Stimulated activated naive CD8-positive, alpha-beta T cell treated with anti-CD3 and anti-CD28 coated beads, Interleukin-15, Interleukin-2, amounts not matched to agents 100 ng/mL and 50 ng/mL, for 24 hours (primary cell): ENCODE data around the gene MYL5.
"Not testable (repeated sequence)": the region's sequence is repeated elsewhere in the genome, so short reads cannot be mapped to it uniquely, and the experiment has no call there.

Source experiments
- H3K27ac Mint-ChIP-seq: one replicate; pipeline ENCODE4 v1.8.0; 2021; ENCODE audit warnings: mild to moderate bottlenecking, mixed read lengths
- H3K27me3 Mint-ChIP-seq: one replicate; pipeline ENCODE4 v1.8.0; 2021; ENCODE audit warnings: mixed read lengths
- H3K36me3 Mint-ChIP-seq: one replicate; pipeline ENCODE4 v1.8.0; 2021; ENCODE audit warnings: low read depth, mixed read lengths
- H3K4me1 Mint-ChIP-seq: one replicate; pipeline ENCODE4 v1.8.0; 2021; ENCODE audit warnings: low read depth, mixed read lengths
- H3K4me3 Mint-ChIP-seq: one replicate; pipeline ENCODE4 v1.8.0; 2021; ENCODE audit warnings: mild to moderate bottlenecking, mixed read lengths
- H3K9me3 Mint-ChIP-seq: one replicate; pipeline ENCODE4 v1.8.0; 2021; ENCODE audit warnings: mixed read lengths

MYL5 gene

DNA sequence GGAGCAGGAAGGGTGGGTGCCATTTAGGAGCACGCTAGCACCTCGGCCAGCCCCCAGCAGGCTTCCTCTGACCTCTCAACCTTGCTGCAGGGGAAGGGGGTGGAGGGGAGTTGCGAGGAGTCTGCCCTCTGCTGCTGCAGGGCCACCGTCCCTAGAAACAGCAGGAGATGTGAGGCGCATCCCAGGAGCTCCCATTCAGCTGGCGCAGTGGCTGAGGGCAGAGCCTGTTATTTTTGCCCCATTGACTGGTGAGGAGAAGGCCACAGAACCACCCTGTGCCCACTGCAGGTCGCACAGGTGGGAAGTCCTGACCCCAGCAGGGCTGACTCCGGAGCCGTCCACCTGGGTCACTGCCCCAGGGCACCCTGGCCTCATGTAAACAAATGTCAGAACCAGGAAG, 40.9 kb upstream of the MYL5 start:
- H3K27ac Mint-ChIP-seq = no peak overlapping the region
- H3K4me3 Mint-ChIP-seq = no peak overlapping the region
- H3K9me3 Mint-ChIP-seq = peaks cover 17% of the 10 kb centered on the region
- no peaks in the 10 kb centered on the region for H3K27me3 Mint-ChIP-seq
- no peaks in the 10 kb centered on the region for H3K4me1 Mint-ChIP-seq
- H3K36me3 Mint-ChIP-seq = no peaks in the 10 kb centered on the region

DNA sequence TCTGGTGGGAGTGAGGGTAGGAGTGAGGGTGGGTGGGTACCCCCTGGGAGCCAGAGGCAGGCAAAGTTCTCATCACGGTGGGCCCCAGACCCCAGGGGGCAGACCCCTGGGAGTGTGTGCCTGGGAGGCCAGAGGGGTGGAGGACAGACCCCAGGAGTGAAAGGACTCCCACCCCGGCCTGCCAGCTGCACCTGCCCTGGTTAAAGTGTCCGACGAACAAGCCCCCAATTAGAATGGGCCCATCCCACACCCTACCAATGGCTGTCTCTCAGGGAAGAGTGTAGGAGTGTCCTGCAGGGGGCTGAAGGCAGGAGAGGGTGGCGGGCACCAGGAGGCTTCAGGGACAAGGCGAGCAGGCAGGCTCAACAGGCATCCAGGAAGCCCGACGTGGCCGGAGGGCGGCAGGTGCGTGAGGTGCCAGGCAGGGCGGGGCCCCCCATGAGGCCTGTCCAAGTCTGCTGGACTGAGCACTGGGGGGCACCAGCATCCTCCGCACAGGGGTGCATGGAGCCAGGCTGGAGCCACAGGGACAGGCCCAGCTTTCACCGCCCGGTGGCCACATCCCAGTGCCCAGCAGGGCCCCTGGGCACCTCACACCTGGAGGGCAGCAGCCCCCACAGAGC, 40.3 kb upstream of the MYL5 start:
- Mint-ChIP-seq H3K36me3 (no peaks in the 10 kb centered on the region), H3K4me3 (no peak overlapping the region), H3K9me3 (peaks cover 17% of the 10 kb centered on the region), H3K4me1 (no peaks in the 10 kb centered on the region), H3K27me3 (no peaks in the 10 kb centered on the region), H3K27ac (no peak overlapping the region)

DNA sequence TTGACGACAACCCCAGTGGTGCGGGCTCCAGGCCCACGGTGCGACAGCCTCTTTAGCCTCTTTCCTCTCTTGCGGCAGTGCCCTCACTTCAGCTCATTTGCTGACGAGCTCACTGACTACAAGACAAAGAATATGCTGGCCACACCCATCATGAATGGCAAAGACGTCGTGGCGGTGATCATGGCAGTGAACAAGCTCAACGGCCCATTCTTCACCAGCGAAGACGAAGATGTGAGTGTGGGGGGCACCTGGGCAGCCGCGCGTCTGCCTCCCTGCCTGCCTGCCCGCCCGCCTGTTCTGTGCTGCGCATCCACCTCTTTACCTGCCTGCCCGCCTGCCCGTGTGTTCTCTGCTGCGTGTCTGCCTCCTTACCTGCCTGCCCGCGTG, 39.8 kb upstream of the MYL5 start:
- Mint-ChIP-seq H3K36me3 (no peaks in the 10 kb centered on the region), H3K27ac (no peak overlapping the region), H3K9me3 (peaks cover 17% of the 10 kb centered on the region), H3K4me1 (no peaks in the 10 kb centered on the region), H3K27me3 (no peaks in the 10 kb centered on the region), H3K4me3 (no peak overlapping the region)

DNA sequence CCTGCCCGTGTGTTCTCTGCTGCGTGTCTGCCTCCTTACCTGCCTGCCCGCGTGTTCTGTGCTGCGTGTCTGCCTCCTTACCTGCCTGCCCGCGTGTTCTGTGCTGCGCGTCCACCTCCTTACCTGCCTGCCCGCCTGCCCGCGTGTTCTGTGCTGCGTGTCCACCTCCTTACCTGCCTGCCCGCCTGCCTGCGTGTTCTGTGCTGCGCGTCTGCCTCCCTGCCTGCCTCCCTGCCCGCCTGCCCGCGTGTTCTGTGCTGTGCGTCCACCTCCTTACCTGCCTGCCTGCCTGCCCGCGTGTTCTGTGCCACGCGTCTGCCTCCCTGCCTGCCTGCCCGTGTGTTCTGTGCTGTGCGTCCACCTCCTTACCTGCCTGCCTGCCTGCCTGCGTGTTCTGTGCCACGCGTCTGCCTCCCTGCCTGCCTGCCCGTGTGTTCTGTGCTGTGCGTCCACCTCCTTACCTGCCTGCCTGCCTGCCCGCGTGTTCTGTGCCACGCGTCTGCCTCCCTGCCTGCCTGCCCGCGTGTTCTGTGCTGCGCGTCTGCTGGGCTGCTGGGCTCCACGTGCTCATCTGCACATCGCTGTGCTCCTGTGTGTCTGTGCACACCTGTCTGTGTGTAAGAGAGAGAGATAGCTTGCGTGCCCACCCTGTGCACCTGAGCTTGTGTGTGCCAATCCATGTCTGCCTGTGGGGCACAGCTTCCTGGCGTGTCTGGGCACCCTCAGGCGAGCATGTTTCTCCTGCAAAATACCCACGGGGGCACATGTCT, 39.1 kb upstream of the MYL5 start:
- H3K4me1 Mint-ChIP-seq, H3K36me3 Mint-ChIP-seq, H3K27ac Mint-ChIP-seq, H3K27me3 Mint-ChIP-seq, H3K4me3 Mint-ChIP-seq: not testable (repeated sequence)
- H3K9me3 Mint-ChIP-seq = peaks cover 17% of the 10 kb centered on the region

DNA sequence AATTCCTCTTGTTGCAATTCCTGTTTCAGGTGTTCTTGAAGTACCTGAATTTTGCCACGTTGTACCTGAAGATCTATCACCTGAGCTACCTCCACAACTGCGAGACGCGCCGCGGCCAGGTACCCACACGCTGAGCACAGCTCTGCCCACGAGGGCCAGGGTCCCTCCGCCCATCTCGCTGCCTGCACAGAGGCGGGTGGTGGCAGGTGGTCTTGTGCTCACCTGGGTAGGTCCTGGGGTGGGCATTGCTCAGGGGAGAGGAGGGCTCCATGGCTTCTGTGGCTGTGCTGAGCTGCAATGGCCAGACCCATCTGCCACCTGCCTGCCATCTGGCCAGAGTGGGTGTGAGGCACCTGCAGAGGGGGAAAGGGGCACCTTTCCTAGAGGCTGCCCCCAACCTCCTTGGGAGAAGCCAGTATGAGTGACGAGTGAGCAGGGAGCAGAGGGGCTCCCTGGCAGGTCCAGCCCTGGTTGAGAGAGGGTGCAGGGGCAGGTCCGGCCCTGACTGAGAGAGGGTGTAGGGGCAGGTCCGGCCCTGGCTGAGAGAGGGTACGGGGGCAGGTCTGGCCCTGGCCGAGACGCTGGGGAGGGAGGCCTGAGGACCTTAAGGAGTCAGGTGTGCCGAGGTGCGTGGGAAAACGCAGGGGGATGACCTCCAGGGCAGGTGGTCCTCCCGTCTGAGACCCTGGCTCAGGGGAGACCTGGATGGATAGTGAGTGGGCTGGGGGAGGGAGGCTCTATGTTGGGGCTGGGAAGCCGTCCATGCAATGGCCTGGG, 38.3 kb upstream of the MYL5 start:
- no peaks in the 10 kb centered on the region for H3K36me3 Mint-ChIP-seq
- H3K4me3 Mint-ChIP-seq = no peak overlapping the region
- H3K27me3 Mint-ChIP-seq = peaks cover 6% of the 10 kb centered on the region
- H3K4me1 Mint-ChIP-seq = no peaks in the 10 kb centered on the region
- H3K27ac Mint-ChIP-seq = no peak overlapping the region
- peaks cover 14% of the 10 kb centered on the region for H3K9me3 Mint-ChIP-seq

DNA sequence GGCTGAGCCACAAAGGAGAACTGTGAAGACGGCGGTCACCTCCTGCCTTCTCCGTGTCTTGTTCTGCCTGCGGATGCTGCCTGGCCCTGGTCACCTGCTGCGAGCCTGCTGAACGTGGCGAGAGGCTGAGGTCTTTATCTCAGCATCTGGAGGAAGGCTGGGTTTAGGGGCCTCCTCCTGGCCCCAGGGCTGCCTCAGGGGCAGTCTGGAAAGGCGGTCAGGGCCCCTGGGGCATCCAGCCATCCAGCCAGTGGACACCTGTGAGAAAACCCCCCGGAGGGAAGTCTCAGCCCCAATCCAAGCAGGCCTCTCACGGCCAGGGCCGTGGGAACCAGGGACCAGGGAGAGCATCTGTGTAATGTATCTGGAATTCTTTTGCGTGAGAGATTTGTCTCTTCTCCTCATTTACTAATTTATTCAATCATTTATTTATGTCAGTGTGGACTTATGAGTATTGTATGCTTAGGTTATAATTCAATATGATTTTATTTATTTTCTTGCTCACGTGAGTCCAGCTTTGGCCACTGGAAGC, 37.6 kb upstream of the MYL5 start:
- H3K9me3 Mint-ChIP-seq = peaks cover 8% of the 10 kb centered on the region

DNA sequence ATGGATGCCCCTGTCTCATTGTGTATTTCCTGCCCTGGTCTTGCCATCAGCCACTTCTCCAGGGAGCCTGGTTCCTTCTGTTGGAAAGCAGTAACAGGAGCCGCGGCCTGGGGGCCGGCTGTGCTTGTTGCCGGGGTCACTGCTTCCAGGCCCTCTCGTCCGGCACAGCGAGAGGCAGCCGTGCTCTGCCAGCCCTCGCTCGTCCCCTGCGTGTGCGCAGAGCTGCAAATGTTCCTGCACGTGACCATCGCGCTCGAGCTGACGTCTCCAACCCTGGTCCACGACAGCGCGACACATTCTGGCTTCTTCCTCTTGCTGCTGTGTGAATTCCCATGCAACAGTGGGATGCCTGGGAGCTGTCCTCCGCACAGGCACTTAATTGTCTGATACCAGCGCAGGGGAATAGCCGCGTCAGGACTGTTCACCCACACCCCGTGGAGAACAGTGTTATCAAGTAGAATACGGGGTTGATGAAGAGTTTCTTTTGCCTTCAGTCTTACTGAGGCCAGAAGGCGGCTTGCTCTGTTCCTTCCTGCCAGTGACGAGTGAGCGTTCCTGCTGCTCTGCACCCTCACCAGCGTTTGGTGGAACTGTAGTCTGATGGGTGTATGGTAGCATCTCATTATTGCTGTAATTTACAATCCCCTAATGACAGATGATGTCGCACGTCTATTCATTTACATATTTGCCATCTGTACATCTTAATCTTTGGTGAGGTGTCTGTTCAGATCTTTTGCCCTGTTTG, 36.6 kb upstream of the MYL5 start:
- no peak overlapping the region for H3K27ac Mint-ChIP-seq
- no peaks in the 10 kb centered on the region for H3K4me1 Mint-ChIP-seq
- no peak overlapping the region for H3K4me3 Mint-ChIP-seq
- H3K27me3 Mint-ChIP-seq = peaks cover 6% of the 10 kb centered on the region
- H3K9me3 Mint-ChIP-seq = no peaks in the 10 kb centered on the region
- no peaks in the 10 kb centered on the region for H3K36me3 Mint-ChIP-seq

More for the DNA sequence above, 37.6 kb upstream of the MYL5 start:
- no peaks in the 10 kb centered on the region for H3K4me1 Mint-ChIP-seq
- H3K27me3 Mint-ChIP-seq = peaks cover 6% of the 10 kb centered on the region
- no peak overlapping the region for H3K4me3 Mint-ChIP-seq
- H3K36me3 Mint-ChIP-seq = no peaks in the 10 kb centered on the region
- H3K27ac Mint-ChIP-seq = no peak overlapping the region

DNA sequence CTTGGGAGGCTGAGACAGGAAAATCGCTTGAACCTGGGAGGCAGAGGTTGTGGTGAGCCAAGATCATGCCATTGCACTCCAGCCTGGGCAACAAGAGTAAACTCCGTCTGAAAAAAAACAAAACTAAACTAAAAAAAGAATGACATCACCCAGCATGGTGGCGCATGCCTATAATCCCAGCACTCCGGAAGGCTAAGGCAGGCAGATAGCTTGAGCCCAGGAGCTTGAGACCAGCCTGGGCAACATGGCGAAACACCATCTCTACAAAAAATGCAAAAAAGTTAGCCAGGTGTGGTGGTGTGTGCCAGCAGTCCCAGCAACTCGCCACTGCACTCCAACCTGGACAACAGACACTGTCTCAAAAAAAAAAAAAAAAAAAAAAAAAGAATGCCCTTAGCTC, 32.0 kb upstream of the MYL5 start:
- not testable (repeated sequence) for H3K4me1 Mint-ChIP-seq

DNA sequence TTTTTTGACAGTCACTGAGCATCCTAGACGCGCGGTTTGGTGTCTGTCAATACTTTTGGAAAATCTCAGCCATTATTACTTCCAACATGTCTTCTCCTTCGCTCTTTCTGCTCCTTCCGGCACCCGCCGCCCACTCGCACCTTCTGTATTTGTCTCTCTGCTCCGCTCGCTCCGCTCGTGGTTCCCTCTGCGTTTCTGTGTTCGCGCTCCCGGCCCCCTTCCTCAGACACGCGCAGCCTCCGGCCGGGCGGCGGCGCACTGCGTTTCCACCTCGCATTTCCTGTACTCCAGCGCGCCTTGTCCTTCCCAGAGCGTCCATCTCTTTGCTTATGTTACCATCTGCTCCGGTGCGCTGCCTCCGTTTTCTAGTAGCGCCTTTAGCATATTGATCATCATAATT, 27.9 kb upstream of the MYL5 start:
- H3K4me1 Mint-ChIP-seq = peaks cover 9% of the 10 kb centered on the region
- peak overlapping the region; percentile 50 for H3K4me3 Mint-ChIP-seq
- H3K36me3 Mint-ChIP-seq = no peaks in the 10 kb centered on the region
- H3K9me3 Mint-ChIP-seq = no peaks in the 10 kb centered on the region
- peak overlapping the region; percentile 69 for H3K27ac Mint-ChIP-seq
- peaks cover 20% of the 10 kb centered on the region for H3K27me3 Mint-ChIP-seq

More for the DNA sequence above, 32.0 kb upstream of the MYL5 start:
- H3K27me3 Mint-ChIP-seq = peaks cover 23% of the 10 kb centered on the region
- not testable (repeated sequence) for H3K9me3 Mint-ChIP-seq, H3K4me3 Mint-ChIP-seq, H3K27ac Mint-ChIP-seq, H3K36me3 Mint-ChIP-seq

DNA sequence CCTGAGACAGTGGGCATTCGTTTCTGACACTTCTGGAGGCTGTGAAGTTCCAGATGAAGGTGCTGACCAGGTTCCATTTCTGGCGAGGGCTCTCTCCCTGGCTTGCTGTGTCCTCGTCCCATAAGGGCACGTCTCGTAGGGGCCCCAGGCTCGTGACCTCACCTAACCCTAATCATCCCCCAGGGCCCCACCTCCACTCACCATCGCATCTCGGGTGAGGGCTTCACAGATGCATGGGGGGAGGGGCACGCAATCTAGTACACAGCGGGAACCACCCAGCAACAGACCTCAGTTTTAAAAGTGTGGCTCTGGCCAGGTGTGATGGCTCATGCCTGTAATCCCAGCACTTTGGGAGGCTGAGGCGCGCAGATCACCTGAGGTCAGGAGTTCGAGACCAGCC, 26.9 kb upstream of the MYL5 start:
- no peak overlapping the region for H3K27ac Mint-ChIP-seq
- no peaks in the 10 kb centered on the region for H3K9me3 Mint-ChIP-seq
- H3K4me1 Mint-ChIP-seq = peaks cover 9% of the 10 kb centered on the region
- no peaks in the 10 kb centered on the region for H3K36me3 Mint-ChIP-seq
- H3K27me3 Mint-ChIP-seq = peaks cover 26% of the 10 kb centered on the region
- H3K4me3 Mint-ChIP-seq = no peak overlapping the region

DNA sequence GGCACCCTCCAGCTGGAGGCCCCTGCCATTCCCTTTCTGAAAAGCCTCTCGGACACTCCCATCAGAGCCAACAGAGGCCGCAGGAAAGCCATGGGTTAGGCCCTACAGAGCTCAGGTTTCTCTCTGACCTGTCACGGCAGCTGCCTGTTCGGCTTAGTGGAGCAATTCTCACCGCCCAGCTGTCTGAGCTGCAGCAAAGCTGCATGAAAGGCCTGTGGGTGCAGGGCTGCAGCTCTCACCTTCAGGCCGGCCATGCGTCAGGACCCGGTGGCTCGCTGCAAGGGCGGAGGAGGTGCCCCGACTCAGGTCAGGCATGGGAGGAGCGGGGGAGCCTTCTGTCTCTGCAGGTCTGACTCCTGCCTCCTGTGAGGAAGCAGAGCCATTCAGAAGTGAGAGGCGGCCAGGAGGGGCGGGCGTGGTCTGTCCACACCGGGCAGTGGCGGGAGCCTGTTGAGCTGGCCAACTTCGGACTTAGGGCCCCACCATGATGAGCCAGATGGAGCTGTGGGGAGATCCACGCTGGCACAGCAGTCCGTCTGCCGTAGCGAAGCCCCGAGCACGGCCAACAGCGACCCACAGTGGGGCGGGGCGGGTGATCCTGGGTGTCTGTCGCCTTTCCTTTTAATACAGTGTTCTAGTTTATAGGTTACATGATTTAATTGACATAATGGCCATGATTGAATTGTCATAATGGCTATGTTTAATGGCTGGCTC, 25.6 kb upstream of the MYL5 start:
- Mint-ChIP-seq H3K9me3 (no peaks in the 10 kb centered on the region), H3K4me3 (no peak overlapping the region), H3K36me3 (no peaks in the 10 kb centered on the region), H3K4me1 (peaks cover 9% of the 10 kb centered on the region), H3K27me3 (peaks cover 23% of the 10 kb centered on the region), H3K27ac (no peak overlapping the region)

DNA sequence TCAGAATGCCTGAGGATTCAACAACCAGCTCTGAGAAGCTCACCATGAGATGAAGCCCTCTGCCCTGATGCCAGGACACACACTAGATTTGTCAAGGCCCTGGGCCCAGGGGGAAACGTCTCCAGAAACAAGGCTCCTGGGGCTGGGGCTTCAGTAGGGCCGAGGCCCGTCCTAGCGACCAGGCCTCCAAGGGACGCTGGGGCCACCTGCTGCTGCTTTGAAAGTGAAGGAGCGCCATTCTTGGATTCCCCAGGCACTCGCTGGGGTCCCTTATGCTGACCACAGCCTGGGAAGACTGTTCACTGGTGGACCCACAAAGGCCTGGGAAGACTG, 25.1 kb upstream of the MYL5 start:
- peaks cover 9% of the 10 kb centered on the region for H3K4me1 Mint-ChIP-seq
- no peak overlapping the region for H3K27ac Mint-ChIP-seq
- H3K9me3 Mint-ChIP-seq = no peaks in the 10 kb centered on the region
- peaks cover 23% of the 10 kb centered on the region for H3K27me3 Mint-ChIP-seq
- no peaks in the 10 kb centered on the region for H3K36me3 Mint-ChIP-seq
- H3K4me3 Mint-ChIP-seq = no peak overlapping the region

DNA sequence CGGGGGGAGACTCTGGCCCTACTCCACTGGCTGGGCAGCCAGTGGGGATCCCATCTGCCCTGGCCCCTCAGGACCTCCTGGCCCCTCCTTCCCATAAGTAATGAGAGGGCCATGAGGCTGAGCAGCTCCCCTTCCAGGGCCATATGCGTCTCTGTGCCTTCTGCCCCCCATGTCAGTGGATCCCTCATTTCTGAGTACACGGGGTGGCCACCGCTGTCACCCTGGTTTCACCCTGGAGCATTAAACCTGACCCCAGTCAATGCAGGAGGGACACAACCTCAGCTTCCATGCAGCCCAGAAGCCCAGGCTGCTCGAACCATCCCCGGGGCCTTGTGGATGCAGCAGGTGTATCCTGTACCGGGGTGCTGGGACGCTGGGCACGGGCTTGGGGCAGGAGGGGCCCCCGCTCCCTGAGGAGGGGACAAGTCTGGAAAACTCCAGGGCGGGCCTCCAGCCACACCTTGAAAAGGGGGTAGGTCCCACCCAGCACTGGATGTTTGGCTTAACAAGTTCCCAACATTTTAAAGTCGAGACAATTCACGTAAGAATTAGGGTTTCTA, 24.5 kb upstream of the MYL5 start:
- no peaks in the 10 kb centered on the region for H3K9me3 Mint-ChIP-seq
- no peak overlapping the region for H3K4me3 Mint-ChIP-seq
- no peak overlapping the region for H3K27ac Mint-ChIP-seq
- H3K4me1 Mint-ChIP-seq = peaks cover 9% of the 10 kb centered on the region
- H3K36me3 Mint-ChIP-seq = no peaks in the 10 kb centered on the region
- peaks cover 23% of the 10 kb centered on the region for H3K27me3 Mint-ChIP-seq

DNA sequence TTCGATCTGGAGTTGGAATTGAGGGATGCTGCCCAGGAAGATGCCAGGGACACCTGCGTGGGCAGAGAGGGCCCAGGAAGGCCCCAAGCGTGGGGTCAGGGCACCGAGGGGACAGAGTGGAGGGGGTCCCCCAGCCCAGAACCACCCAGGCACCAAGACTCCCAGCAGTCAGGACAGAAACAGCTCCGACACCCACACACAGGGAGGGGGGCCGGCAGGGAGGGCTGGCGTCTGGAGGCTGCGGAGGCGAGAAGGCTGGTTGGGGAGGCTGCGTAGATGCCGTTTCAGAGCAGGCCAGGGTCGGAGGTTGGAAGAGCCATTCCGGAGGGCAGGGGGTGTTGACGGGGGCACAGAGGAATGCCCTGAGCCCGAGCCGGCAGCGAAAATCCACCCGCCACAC, 23.9 kb upstream of the MYL5 start:
- Mint-ChIP-seq H3K36me3 (no peaks in the 10 kb centered on the region), H3K4me3 (no peak overlapping the region), H3K4me1 (peaks cover 9% of the 10 kb centered on the region), H3K9me3 (no peaks in the 10 kb centered on the region), H3K27me3 (peaks cover 22% of the 10 kb centered on the region), H3K27ac (no peak overlapping the region)
